MG63 (cell line): ENCODE results near the gene ERVW-1. TPM values are rescaled to one million over a fixed set of nuclear protein-coding genes. Genes with fewer than 3 reads are reported as not detected.
"Not testable (repeated sequence)": the region's sequence is repeated elsewhere in the genome, so short reads cannot be mapped to it uniquely, and the experiment has no call there.

Experiments
- DNase-seq: peaks from one replicate; pipeline ENCODE4 v3.0.0-alpha.2; 2020
- H3K27me3 ChIP-seq: fragments of 250-450 bp; sonication (Bioruptor Pico); 2 replicates; pipeline ENCODE4 v1.5.1; 2020; ENCODE audit warnings: mild to moderate bottlenecking, moderate library complexity
- H3K36me3 ChIP-seq: fragments of 250-450 bp; sonication (Bioruptor Pico); 2 replicates; pipeline ENCODE4 v1.5.1; 2020; ENCODE audit warnings: mild to moderate bottlenecking, moderate library complexity
- H3K4me3 ChIP-seq: fragments of 250-450 bp; sonication (Bioruptor Pico); 2 replicates; pipeline ENCODE4 v1.5.1; 2020; ENCODE audit warnings: mild to moderate bottlenecking, moderate library complexity
- H3K9me3 ChIP-seq: fragments of 250-450 bp; sonication (Bioruptor Pico); 2 replicates; pipeline ENCODE4 v1.5.1; 2020; ENCODE audit warnings: mild to moderate bottlenecking, moderate library complexity
- total RNA-seq: library from RNA; depleted of rRNA; stranded (reverse); fragments of >200 nt; shearing (Covaris generic); gene quantifications from 2 replicates; pipeline ENCODE4 v1.2.3, GENCODE V29; 2014; ENCODE audit warnings: low replicate concordance; rRNA removed

Gene ERVW-1
- total RNA-seq = not detected in 2 replicates

GRCh38 chr7:92477681-92478080 lies at the start of gene ERVW-1:
TSS of gene ERVW-1 (minus strand) at chr7:92477946. CDS start at chr7:92470381, 7,565 bp downstream.
- not testable (repeated sequence) for DNase-seq, H3K4me3 ChIP-seq, H3K9me3 ChIP-seq, H3K27me3 ChIP-seq, H3K36me3 ChIP-seq

GRCh38 chr7:92523110-92523509 lies 45.4 kb upstream of the ERVW-1 start:
- DNase-seq = no peak
- Histone ChIP-seq H3K27me3 (no peaks in the 10 kb centered on the region), H3K4me3 (no peak overlapping the region), H3K9me3 (no peaks in the 10 kb centered on the region), H3K36me3 (no peaks in the 10 kb centered on the region)

GRCh38 chr7:92520024-92520423 lies 42.3 kb upstream of the ERVW-1 start:
- Histone ChIP-seq H3K9me3 (no peaks in the 10 kb centered on the region), H3K27me3 (no peaks in the 10 kb centered on the region), H3K36me3 (no peaks in the 10 kb centered on the region), H3K4me3 (no peak overlapping the region)
- no peak for DNase-seq

GRCh38 chr7:92517631-92518030 lies 39.9 kb upstream of the ERVW-1 start:
- DNase-seq = no peak
- H3K4me3 ChIP-seq = no peak overlapping the region
- no peaks in the 10 kb centered on the region for H3K9me3 ChIP-seq
- no peaks in the 10 kb centered on the region for H3K36me3 ChIP-seq
- no peaks in the 10 kb centered on the region for H3K27me3 ChIP-seq

GRCh38 chr7:92513167-92513902 lies 35.6 kb upstream of the ERVW-1 start:
- no peak for DNase-seq
- Histone ChIP-seq H3K36me3 (no peaks in the 10 kb centered on the region), H3K9me3 (no peaks in the 10 kb centered on the region), H3K27me3 (no peaks in the 10 kb centered on the region), H3K4me3 (no peak overlapping the region)

GRCh38 chr7:92508946-92509345 lies 31.2 kb upstream of the ERVW-1 start:
- Histone ChIP-seq H3K36me3 (no peaks in the 10 kb centered on the region), H3K27me3 (no peaks in the 10 kb centered on the region), H3K9me3 (no peaks in the 10 kb centered on the region), H3K4me3 (no peak overlapping the region)
- DNase-seq = no peak

- DNase-seq = no peak
- Histone ChIP-seq H3K9me3 (no peaks in the 10 kb centered on the region), H3K4me3 (no peak overlapping the region), H3K36me3 (no peaks in the 10 kb centered on the region), H3K27me3 (no peaks in the 10 kb centered on the region)
These were observed 28.6 kb upstream of the ERVW-1 start for GRCh38 chr7:92506363-92506762.

- no peak for DNase-seq
- Histone ChIP-seq H3K9me3 (no peaks in the 10 kb centered on the region), H3K4me3 (no peak overlapping the region), H3K27me3 (no peaks in the 10 kb centered on the region), H3K36me3 (no peaks in the 10 kb centered on the region)
These were observed 26.8 kb upstream of the ERVW-1 start for GRCh38 chr7:92504563-92504962.

- Histone ChIP-seq H3K4me3 (no peak overlapping the region), H3K9me3 (no peaks in the 10 kb centered on the region), H3K36me3 (no peaks in the 10 kb centered on the region), H3K27me3 (no peaks in the 10 kb centered on the region)
- DNase-seq = no peak
These were observed 26.0 kb upstream of the ERVW-1 start for GRCh38 chr7:92503767-92504166.

- no peaks in the 10 kb centered on the region for H3K36me3 ChIP-seq
- H3K27me3 ChIP-seq = no peaks in the 10 kb centered on the region
- no peaks in the 10 kb centered on the region for H3K9me3 ChIP-seq
- H3K4me3 ChIP-seq = no peak overlapping the region
- DNase-seq = no peak
These were observed 20.8 kb upstream of the ERVW-1 start for GRCh38 chr7:92498557-92498956.

- no peaks in the 10 kb centered on the region for H3K9me3 ChIP-seq
- no peak overlapping the region for H3K4me3 ChIP-seq
- no peaks in the 10 kb centered on the region for H3K36me3 ChIP-seq
- no peaks in the 10 kb centered on the region for H3K27me3 ChIP-seq
- no peak for DNase-seq
These were observed 19.1 kb upstream of the ERVW-1 start for GRCh38 chr7:92496876-92497275.

GRCh38 chr7:92489634-92490033 lies 11.9 kb upstream of the ERVW-1 start:
- H3K27me3 ChIP-seq = no peaks in the 10 kb centered on the region
- DNase-seq = no peak
- H3K9me3 ChIP-seq = no peaks in the 10 kb centered on the region
- H3K36me3 ChIP-seq = peaks cover 4% of the 10 kb centered on the region; the same call in 1 of the 2 replicates
- H3K4me3 ChIP-seq = no peak overlapping the region

GRCh38 chr7:92487804-92488203 lies 10.1 kb upstream of the ERVW-1 start:
- H3K4me3 ChIP-seq = no peak overlapping the region
- no peaks in the 10 kb centered on the region for H3K9me3 ChIP-seq
- no peaks in the 10 kb centered on the region for H3K27me3 ChIP-seq
- DNase-seq = no peak
- peaks cover 4% of the 10 kb centered on the region; the same call in 1 of the 2 replicates for H3K36me3 ChIP-seq

- H3K36me3 ChIP-seq = peaks cover 4% of the 10 kb centered on the region; the same call in 1 of the 2 replicates
- DNase-seq = no peak
- no peaks in the 10 kb centered on the region for H3K27me3 ChIP-seq
- H3K4me3 ChIP-seq = no peak overlapping the region
- H3K9me3 ChIP-seq = no peaks in the 10 kb centered on the region
These were observed 8.2 kb upstream of the ERVW-1 start for GRCh38 chr7:92485974-92486373.

GRCh38 chr7:92485267-92485892 lies 7.6 kb upstream of the ERVW-1 start:
- no peak overlapping the region for H3K4me3 ChIP-seq
- no peaks in the 10 kb centered on the region for H3K9me3 ChIP-seq
- DNase-seq = no peak
- H3K27me3 ChIP-seq = no peaks in the 10 kb centered on the region
- H3K36me3 ChIP-seq = peaks cover 4% of the 10 kb centered on the region; the same call in 1 of the 2 replicates

GRCh38 chr7:92484226-92484625 lies 6.5 kb upstream of the ERVW-1 start:
- not testable (repeated sequence) for H3K36me3 ChIP-seq, H3K27me3 ChIP-seq, H3K9me3 ChIP-seq, DNase-seq, H3K4me3 ChIP-seq

- not testable (repeated sequence) for DNase-seq, H3K36me3 ChIP-seq, H3K4me3 ChIP-seq
These were observed 5.9 kb upstream of the ERVW-1 start for GRCh38 chr7:92483624-92484023.

GRCh38 chr7:92479146-92479545 lies 1.4 kb upstream of the ERVW-1 start:
- H3K27me3 ChIP-seq, DNase-seq, H3K36me3 ChIP-seq, H3K9me3 ChIP-seq, H3K4me3 ChIP-seq: not testable (repeated sequence)

More at GRCh38 chr7:92483624-92484023, 5.9 kb upstream of the ERVW-1 start:
- H3K9me3 ChIP-seq, H3K27me3 ChIP-seq: not testable (repeated sequence)
